GM12891 (cell line): ENCODE results near the gene PTPRN2.

Experiments
- POLR2A ChIP-seq: IDR thresholded peaks from 2 replicates; pipeline ENCODE4 v1.6.1; 2011; ENCODE audit warnings: low read depth, low read length, control low read depth
- POLR2AphosphoS5 ChIP-seq: IDR thresholded peaks from 2 replicates; pipeline ENCODE4 v1.6.1; 2011; ENCODE audit warnings: low read depth, low read length, control low read depth
- POU2F2 ChIP-seq: IDR thresholded peaks from 2 replicates; pipeline ENCODE4 v1.6.1; 2011; ENCODE audit warnings: low read depth, mild to moderate bottlenecking, control low read depth, low read length, moderate library complexity
- TAF1 ChIP-seq: IDR thresholded peaks from 2 replicates; pipeline ENCODE4 v1.6.1; 2011; ENCODE audit warnings: low read depth, low read length, control low read depth

DNA sequence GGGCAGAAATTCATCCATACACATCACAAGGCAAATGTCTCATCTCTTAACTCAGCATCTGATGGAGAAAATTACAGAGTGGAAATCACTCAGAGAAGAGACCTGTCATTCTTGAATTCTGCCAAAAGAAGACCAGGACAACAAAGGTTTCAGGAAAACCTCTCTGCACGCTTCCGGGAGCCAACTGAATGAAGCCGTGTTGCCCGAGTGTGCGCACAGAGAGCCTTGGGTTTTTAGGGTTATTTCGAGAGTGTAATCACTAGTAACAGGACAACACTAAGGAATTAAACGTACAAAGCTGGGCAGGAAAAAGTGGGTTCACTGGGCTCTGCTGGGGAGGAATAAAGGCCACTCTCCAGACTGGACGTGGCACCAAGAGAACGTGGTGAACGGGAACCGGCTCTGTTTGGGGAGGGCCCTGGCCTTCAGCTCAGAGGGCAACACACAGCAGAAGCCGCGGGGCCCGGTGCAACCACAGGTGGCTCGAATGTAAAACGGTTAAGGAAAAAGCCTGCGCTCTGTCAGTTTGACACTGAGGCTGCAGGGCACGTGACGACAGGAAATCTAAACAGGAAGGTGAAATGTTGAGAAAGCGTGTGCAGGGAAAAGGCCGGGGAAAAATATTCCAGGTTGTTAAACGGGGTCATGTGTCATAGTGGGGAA, 919.3 kb downstream of the PTPRN2 start:
- TF ChIP-seq POLR2A (no peak), POLR2AphosphoS5 (no peak), TAF1 (no peak), POU2F2 (no peak)
